ENCODE data around the gene NPAS3.
A peak's percentile ranks its signal among the peaks of the same experiment; 100 is the strongest.

The NPAS3 gene

DNA sequence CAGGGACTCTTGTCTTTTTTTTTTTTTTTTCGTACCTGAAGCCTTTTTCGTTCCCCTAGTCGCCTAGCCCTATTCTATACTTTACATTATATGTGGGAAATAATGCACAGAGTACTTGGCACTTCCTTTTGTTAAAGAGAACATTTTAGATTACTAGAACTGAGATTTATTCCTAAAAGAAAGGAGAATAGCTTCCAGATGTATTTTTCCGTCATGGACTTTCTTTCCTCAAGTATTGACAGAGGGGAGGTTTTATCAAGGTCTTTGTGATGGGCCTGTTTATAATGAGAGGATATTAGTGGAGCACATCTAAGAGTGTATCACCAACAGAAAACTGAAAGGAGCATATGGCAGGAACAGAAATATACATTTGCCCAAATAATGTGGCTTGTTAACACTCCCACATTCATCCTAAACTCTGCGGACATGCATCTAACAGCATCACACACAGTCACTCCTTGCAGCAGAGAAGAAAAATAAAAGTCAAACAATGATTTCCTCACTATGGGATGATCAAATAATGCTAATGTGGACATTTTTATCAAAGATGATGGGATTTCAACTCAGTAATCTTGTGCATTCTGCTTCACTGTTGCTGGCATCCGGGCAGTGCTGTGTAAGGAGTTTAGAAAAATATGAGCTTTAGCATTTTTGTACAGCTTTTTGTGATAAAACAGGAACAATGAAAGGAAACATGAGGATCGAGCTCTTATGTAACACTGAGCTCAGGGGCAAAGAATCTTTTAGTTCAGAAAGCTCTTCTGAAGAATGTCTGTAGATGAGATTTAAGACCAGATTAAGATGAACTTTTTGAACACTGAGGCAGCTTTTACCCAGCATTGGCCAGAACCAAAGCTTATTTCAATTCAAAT, 829.1 kb downstream of the NPAS3 start:
- in situ Hi-C loops (cut with HindIII; ENCODE audit: low pct_ligation_motif_present, low sequenced_read_pairs) = no loop called here
- Histone ChIP-seq H3K27ac (peak overlapping the region; percentile 35), H3K4me3 (ENCODE audit: low read depth, low read length) (no peak overlapping the region), H3K36me3 (replicated peaks) (no peaks in the 10 kb centered on the region), H3K27me3 (replicated peaks) (no peaks in the 10 kb centered on the region)
- peak; percentile 23 for DNase-seq
- no peak for TF ChIP-seq CTCF (IDR thresholded peaks at IDR 0.05; ENCODE audit: low read depth, low read length, missing control alignments)

GRCh38 chr14:33768458-33768830, 829.8 kb downstream of the NPAS3 start:
- no peak overlapping the region for H3K4me3 ChIP-seq (ENCODE audit: low read depth, low read length)
- in situ Hi-C loops (cut with HindIII; ENCODE audit: low pct_ligation_motif_present, low sequenced_read_pairs) = no loop called here
- H3K27me3 ChIP-seq (replicated peaks) = no peaks in the 10 kb centered on the region
- no peaks in the 10 kb centered on the region for H3K36me3 ChIP-seq (replicated peaks)
- TF ChIP-seq CTCF (IDR thresholded peaks at IDR 0.05; ENCODE audit: low read depth, low read length, missing control alignments) = no peak
- peak overlapping the region; percentile 35 for H3K27ac ChIP-seq
- peak; percentile 34 for DNase-seq

DNA sequence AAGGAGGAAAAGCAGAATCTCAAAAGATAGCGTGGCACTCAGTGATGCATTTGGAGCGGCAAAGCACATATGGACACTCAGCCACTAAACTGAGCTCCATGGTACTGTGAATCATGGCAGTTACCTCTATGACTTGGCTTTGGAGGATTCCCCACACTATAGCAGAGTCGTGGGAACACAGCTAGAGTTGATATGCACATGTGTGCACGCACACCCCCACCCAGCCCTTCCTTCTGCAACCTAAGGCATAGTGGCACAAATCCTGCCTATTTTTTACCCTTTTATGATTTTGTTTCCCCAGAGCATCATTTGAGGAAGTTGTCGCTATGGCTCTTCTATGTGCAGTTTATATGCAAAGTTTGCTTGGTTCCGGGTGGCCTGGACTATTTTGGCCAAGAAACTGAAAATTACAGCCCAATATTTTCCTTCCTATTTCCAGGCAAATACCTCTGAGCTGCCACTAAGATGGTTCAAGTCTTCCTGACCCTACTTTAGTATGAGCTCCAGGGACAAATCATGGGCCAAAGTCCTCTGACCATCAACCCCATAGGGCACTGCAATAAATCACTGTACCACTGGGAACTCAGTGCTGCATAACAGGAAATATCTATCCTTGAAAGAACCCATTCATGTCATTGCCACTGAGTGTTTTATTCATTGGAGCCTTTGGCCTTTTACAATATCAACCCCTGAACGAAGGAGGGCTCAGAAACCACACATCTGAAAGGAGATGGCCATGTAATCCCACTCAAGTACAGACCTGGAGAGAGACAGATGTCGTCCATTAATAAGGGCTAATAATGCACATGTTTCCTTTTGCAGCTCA, 834.7 kb downstream of the NPAS3 start:
- DNase-seq = no peak
- in situ Hi-C loops (cut with HindIII; ENCODE audit: low pct_ligation_motif_present, low sequenced_read_pairs) = no loop called here
- no peaks in the 10 kb centered on the region for H3K27me3 ChIP-seq (replicated peaks)
- no peak for TF ChIP-seq CTCF (IDR thresholded peaks at IDR 0.05; ENCODE audit: low read depth, low read length, missing control alignments)
- no peak overlapping the region for H3K4me3 ChIP-seq (ENCODE audit: low read depth, low read length)
- H3K27ac ChIP-seq = no peak overlapping the region
- H3K36me3 ChIP-seq (replicated peaks) = no peaks in the 10 kb centered on the region

GRCh38 chr14:33774161-33774560, 835.5 kb downstream of the NPAS3 start:
- Histone ChIP-seq H3K27ac (no peak overlapping the region), H3K36me3 (replicated peaks) (no peaks in the 10 kb centered on the region), H3K4me3 (ENCODE audit: low read depth, low read length) (no peak overlapping the region), H3K27me3 (replicated peaks) (no peaks in the 10 kb centered on the region)
- no peak for TF ChIP-seq CTCF (IDR thresholded peaks at IDR 0.05; ENCODE audit: low read depth, low read length, missing control alignments)
- DNase-seq = no peak
- in situ Hi-C loops (cut with HindIII; ENCODE audit: low pct_ligation_motif_present, low sequenced_read_pairs) = no loop called here

GRCh38 chr14:33774723-33775470, 836.2 kb downstream of the NPAS3 start:
- H3K27ac ChIP-seq = no peak overlapping the region
- in situ Hi-C loops (cut with HindIII; ENCODE audit: low pct_ligation_motif_present, low sequenced_read_pairs) = loop anchor here (25.0 kb wide), 1 partner anchor 1188 kb away; no protein-coding TSS in a partner anchor
- DNase-seq = no peak
- no peaks in the 10 kb centered on the region for H3K36me3 ChIP-seq (replicated peaks)
- no peak for TF ChIP-seq CTCF (IDR thresholded peaks at IDR 0.05; ENCODE audit: low read depth, low read length, missing control alignments)
- H3K4me3 ChIP-seq (ENCODE audit: low read depth, low read length) = no peak overlapping the region
- no peaks in the 10 kb centered on the region for H3K27me3 ChIP-seq (replicated peaks)
